ENCODE data around the gene ADH1C. TPM values are rescaled to one million over a fixed set of nuclear protein-coding genes. Genes with fewer than 3 reads are reported as not detected.

Gene ADH1C
- total RNA-seq, 1 donor from 2014 or later = not detected

- DNase-seq (ENCODE audit: low read depth) = no peak
Observed at GRCh38 chr4:99305638-99306400, 46.7 kb downstream of the ADH1C start.

DNA sequence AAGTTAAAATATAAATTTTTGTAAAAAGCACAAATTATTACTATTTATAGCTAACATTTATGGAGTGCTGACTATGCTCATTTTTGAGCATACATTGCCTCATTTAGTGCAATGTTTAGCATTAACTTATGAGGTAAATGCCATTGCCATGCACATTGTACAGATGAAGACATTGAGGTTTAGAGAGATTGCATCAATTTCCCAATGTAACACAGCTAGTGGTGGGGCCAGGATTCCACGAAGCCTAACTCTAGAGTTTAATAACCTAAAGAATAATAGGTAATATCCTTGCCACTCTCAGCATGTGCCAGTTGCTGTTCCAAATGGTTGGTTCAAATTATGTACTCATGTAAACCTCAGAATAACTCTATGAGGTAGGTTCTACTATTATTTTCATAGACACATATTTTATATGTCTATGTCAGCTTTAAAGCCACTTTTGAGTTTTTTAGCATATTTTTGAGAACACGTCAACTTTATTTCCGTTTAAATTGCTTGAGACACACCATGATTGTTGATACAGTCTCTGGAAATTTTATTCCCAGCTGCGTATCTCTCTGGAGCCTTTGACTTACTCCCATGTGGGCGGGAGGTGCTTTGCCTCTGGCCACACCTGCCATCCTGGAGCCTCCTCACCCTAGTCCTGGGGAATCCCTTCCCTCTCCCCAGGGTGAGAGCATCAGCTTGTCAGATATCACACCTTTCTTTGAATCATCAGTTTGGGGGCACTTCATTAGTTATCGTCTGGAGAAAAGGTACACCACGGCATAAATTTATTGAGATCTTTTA is 51.0 kb downstream of the ADH1C start:
- DNase-seq (ENCODE audit: low read depth) = no peak

DNA sequence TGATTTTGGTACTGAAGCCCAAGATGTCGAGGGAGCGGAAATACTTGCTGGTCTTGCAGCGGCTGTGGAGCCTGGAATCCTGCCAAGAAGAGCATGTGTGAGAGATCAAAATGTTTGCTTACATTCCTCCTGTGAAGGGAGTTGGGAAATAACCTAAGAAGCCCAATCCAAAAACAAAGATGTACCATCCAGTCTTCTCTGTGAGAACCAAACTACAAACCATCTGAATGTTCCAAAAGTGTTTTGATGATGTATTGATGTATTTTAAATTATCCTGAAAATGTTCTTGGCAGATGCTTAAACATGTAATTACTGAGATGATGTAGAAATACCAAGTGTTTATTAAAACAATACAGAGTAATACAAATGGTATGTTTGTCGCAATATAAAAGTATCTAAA is 51.6 kb downstream of the ADH1C start:
- peak; percentile 89 for DNase-seq (ENCODE audit: low read depth)

DNA sequence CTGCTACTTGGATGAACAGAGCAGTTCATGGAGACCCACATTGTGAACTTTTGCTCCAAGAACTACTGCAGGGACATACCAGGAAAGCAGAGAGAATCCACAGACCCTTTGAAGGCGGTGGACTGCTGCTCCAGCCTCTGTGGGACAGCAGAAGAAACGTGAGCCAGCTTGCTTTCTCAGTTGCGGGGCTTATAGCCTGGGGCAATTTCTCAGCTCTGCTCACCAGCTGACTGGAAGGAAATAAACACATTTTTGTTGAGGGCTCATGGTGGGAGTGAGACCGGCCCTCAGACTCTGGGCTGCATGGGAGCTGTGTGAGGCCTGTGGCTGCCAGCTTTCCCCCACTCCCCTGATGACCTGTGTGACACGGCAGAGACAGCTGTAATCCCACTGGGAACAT is 59.2 kb downstream of the ADH1C start:
- no peak for DNase-seq (ENCODE audit: low read depth)

DNA sequence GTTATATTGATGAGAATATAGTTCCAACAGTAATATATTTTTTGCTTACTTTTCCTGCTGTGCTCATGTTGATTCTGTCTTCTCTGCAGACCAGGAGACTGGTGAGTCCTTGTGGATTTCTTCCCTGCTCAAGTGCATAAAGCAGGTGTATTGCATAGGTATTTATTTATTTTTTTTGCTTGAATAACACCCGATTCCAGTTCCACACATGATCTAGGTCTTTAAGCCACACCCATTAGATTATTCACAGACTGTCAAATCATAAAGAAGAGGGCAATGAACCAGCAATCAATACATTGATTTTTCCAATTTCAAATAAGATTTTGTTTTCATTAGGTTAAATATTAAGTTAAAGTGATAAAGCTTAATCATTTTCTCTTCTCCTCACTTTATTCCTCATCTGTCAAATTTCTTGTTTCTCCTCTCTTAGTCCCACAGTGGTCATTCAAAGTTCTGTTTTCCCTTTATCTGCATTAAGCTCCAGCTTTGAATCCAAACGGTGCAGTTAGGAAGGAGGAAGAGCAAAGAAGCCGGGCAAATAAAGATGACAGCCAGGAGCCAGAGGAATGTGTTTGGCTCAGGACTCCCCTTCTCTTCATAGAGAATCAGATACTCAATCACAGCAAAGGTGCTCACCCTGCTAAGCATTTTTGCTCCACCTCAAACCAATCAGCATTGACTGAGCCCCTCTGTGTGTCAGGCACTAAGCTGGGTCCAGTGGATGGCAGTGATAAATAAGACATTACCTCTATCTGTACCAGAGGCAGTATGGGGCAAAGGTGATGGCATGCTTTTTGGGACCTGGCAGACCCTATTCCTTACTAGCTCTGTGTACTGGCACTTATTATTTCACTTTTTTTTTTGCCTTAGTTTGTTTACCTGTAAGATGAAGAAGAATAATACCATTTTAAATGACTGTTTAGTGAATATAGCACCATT is 61.4 kb downstream of the ADH1C start, which contains the start of gene ADH1A:
TSS of gene ADH1A (minus strand) at position 138 of the 939 bp plus-strand sequence. CDS start at position 67, 71 bp downstream.
- no peak for DNase-seq (ENCODE audit: low read depth)

Other genes with a start within 250 kb of the ADH1C start
- gene ADH4, start 208.4 kb downstream of the ADH1C start, total RNA-seq = not detected in 2 replicates
- gene ADH6, start 133.5 kb downstream of the ADH1C start, total RNA-seq = not detected in 2 replicates
- gene ADH1A, start 61.8 kb downstream of the ADH1C start, total RNA-seq = not detected in 2 replicates
- not detected in 2 replicates for gene ADH1B, start 31.3 kb downstream of the ADH1C start, total RNA-seq
- not detected in 2 replicates for gene ADH7, start 82.6 kb upstream of the ADH1C start, total RNA-seq
- gene C4orf17, start 158.3 kb upstream of the ADH1C start, total RNA-seq = 0.31 TPM in 1 of 2 replicates, not detected in the other
- 10.7 and 13.7 TPM in 2 replicates for gene TRMT10A, start 211.3 kb upstream of the ADH1C start, total RNA-seq
- 0.10 and 0.80 TPM in 2 replicates for gene MTTP, start 222.1 kb upstream of the ADH1C start, total RNA-seq

Measured in myocyte (in vitro differentiated cells).